Osteoblast (primary cell): ENCODE results near the gene SLC6A18. TPM values are rescaled to one million over a fixed set of nuclear protein-coding genes. Genes with fewer than 3 reads are reported as not detected.
"Not testable (repeated sequence)": the region's sequence is repeated elsewhere in the genome, so short reads cannot be mapped to it uniquely, and the experiment has no call there.

Experiments
- DNase-seq: peaks from one replicate; pipeline ENCODE4 v3.0.0; 2011; ENCODE audit warnings: low spot score, mixed read lengths; ENCODE audit not compliant: insufficient read length; ENCODE audit errors: missing footprints
- H2AFZ ChIP-seq: 2 replicates; pipeline ENCODE4 v1.6.0; 2011; ENCODE audit warnings: mild to moderate bottlenecking, low read length
- H3K27ac ChIP-seq: 2 replicates; pipeline ENCODE4 v1.5.1; 2011; ENCODE audit warnings: mild to moderate bottlenecking, low read depth, low read length, moderate library complexity
- H3K27me3 ChIP-seq: 2 replicates; pipeline ENCODE4 v1.6.0; 2012; ENCODE audit warnings: mild to moderate bottlenecking, control low read depth, inconsistent platforms, low read length, moderate library complexity; ENCODE audit not compliant: insufficient read depth
- H3K36me3 ChIP-seq: 2 replicates; pipeline ENCODE4 v1.5.1; 2011; ENCODE audit warnings: mild to moderate bottlenecking, low read length, control low read depth, moderate library complexity; ENCODE audit not compliant: insufficient read depth
- H3K4me1 ChIP-seq: 2 replicates; pipeline ENCODE4 v1.5.1; 2011; ENCODE audit warnings: mild to moderate bottlenecking, low read length, control low read depth, moderate library complexity; ENCODE audit not compliant: insufficient read depth
- H3K4me2 ChIP-seq: 2 replicates; pipeline ENCODE4 v1.6.0; 2011; ENCODE audit warnings: mild to moderate bottlenecking, low read length; ENCODE audit not compliant: insufficient read depth
- H3K4me3 ChIP-seq: fragments of 200-600 bp; sonication (generic); 3 replicates; pipeline ENCODE4 v1.5.1; 2012; ENCODE audit warnings: mild to moderate bottlenecking, low read length, inconsistent platforms; ENCODE audit not compliant: insufficient read depth
- H3K79me2 ChIP-seq: 2 replicates; pipeline ENCODE4 v1.6.0; 2012; ENCODE audit warnings: mild to moderate bottlenecking, low read length, control low read depth, inconsistent platforms; ENCODE audit not compliant: insufficient read depth
- H3K9me3 ChIP-seq: 2 replicates; pipeline ENCODE4 v1.5.1; 2011; ENCODE audit warnings: low read depth, low read length, control low read depth
- H4K20me1 ChIP-seq: 2 replicates; pipeline ENCODE4 v1.6.0; 2012; ENCODE audit warnings: mild to moderate bottlenecking, low read length, control low read depth; ENCODE audit not compliant: insufficient read depth
- total RNA-seq: library from RNA; depleted of rRNA; stranded (reverse); fragments of >200 nt; gene quantifications from 2 replicates; pipeline ENCODE4 v1.2.3, GENCODE V29; 2012
- TF ChIP-seq, protein P1 (sequence below): IDR thresholded peaks from 2 replicates; pipeline ENCODE4 v1.5.1; 2011; ENCODE audit warnings: mild to moderate bottlenecking, low read depth, low read length, moderate library complexity; ENCODE audit errors: extremely low read depth

SLC6A18 gene
- total RNA-seq, 1 donor: not detected

DNA sequence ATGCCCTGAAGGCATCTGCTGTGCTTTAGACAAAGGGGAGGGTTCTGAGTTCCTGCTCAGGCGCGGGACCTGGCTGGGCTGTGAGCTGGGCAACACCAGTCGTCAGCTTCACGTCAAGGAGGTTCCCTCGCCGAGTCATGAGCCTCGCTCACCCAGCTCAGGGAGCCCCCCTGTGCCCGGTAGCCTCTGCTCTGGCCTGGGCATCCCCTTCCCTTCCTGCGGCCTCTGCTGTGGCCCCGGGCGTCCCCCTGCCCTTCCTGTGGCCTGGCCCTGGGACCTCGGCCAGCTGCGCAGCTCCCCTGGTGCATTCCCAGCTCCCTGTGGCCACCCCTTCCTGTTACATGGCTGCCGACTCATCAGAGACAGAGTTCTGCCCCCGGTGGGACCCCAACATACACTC is 39.8 kb downstream of the SLC6A18 start:
- no peak overlapping the region for H3K27ac ChIP-seq
- no peak overlapping the region for H3K4me3 ChIP-seq
- no peaks in the 10 kb centered on the region for H3K4me1 ChIP-seq
- H3K4me2 ChIP-seq: no peak overlapping the region
- H3K9me3 ChIP-seq: peaks cover 3% of the 10 kb centered on the region
- DNase-seq: no peak
- no peaks in the 10 kb centered on the region for H4K20me1 ChIP-seq
- H3K36me3 ChIP-seq: no peaks in the 10 kb centered on the region
- TF ChIP-seq, protein P1, sequence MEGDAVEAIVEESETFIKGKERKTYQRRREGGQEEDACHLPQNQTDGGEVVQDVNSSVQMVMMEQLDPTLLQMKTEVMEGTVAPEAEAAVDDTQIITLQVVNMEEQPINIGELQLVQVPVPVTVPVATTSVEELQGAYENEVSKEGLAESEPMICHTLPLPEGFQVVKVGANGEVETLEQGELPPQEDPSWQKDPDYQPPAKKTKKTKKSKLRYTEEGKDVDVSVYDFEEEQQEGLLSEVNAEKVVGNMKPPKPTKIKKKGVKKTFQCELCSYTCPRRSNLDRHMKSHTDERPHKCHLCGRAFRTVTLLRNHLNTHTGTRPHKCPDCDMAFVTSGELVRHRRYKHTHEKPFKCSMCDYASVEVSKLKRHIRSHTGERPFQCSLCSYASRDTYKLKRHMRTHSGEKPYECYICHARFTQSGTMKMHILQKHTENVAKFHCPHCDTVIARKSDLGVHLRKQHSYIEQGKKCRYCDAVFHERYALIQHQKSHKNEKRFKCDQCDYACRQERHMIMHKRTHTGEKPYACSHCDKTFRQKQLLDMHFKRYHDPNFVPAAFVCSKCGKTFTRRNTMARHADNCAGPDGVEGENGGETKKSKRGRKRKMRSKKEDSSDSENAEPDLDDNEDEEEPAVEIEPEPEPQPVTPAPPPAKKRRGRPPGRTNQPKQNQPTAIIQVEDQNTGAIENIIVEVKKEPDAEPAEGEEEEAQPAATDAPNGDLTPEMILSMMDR: no peak
- no peaks in the 10 kb centered on the region for H3K27me3 ChIP-seq
- no peak overlapping the region for H2AFZ ChIP-seq
- H3K79me2 ChIP-seq: no peaks in the 10 kb centered on the region

DNA sequence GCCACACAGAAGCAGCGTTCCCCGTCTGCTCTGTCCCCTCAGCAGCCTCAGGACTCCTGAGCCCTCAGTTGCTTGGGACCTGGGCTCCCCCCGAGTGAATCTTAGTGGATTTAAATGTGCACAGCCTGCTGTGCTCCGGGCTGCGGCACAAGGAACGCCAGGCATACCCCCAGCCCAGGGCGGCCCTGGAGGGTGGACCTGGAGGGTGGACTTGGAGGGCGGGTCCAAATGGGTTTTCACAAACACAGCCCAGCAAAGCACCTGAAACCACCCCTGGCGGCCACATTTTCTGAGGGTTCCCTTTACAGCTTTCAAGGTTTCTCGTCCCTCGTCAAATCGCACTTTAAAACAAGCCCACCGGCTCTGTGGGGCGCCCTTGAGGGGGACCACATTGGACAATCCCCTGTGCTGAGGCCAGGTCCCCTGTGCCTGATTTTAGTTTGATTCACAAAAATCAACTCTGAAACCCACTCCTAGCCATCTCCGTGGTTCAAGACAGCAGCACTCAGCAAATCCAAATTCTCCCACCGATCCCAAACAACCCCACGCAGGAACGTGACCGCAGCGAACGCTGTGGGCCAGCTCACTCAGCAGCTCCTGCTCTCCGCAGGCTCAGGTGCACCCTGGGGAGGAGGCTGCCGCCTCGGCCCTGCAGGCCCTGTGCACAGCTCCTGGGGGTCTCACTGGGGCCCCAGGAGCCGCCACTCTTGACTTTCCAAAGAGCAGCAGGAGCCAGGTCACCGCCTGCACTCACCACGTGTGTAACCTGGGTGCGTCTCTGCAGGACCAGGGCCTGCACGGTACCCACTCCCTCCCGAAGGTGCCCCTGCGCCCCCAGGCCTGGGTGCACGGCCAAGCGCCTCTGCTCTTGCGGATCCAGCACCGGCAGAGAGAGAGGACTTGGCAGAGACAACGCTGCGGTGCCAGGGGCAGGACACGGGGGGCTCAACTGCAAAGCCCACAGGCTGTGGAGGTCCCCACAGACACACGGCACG is 40.6 kb downstream of the SLC6A18 start:
- Histone ChIP-seq H3K27ac (no peak overlapping the region), H3K27me3 (no peaks in the 10 kb centered on the region), H2AFZ (no peak overlapping the region), H3K4me2 (no peak overlapping the region), H3K4me1 (no peaks in the 10 kb centered on the region), H3K4me3 (no peak overlapping the region), H3K9me3 (peaks cover 3% of the 10 kb centered on the region), H3K79me2 (no peaks in the 10 kb centered on the region), H3K36me3 (no peaks in the 10 kb centered on the region), H4K20me1 (no peaks in the 10 kb centered on the region)
- TF ChIP-seq, protein P1: no peak
- DNase-seq: no peak

DNA sequence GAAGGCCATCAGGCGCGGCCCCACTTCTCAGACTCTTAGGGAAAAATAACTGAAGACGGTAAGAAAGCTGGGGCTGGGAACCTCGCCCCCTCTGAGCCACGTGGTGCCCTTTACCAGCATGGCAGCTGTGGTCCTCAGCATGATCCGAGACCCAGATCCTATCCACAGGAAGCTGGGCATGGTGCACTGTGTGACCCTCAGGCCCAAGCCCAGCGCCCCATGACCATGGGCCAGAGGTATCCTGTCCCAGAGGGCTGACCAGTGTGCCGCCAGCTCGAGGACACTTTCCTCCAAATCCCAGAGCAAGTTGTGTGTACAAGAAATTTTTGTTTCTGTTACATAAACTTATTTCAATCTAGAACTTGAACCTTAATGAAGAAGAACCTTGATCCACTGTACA is 41.6 kb downstream of the SLC6A18 start:
- Histone ChIP-seq H3K4me1 (no peaks in the 10 kb centered on the region), H4K20me1 (no peaks in the 10 kb centered on the region), H3K36me3 (no peaks in the 10 kb centered on the region), H3K4me2 (no peak overlapping the region), H3K27me3 (no peaks in the 10 kb centered on the region), H3K4me3 (no peak overlapping the region), H3K27ac (no peak overlapping the region), H2AFZ (no peak overlapping the region), H3K79me2 (no peaks in the 10 kb centered on the region), H3K9me3 (peaks cover 3% of the 10 kb centered on the region)
- DNase-seq: no peak
- TF ChIP-seq, protein P1: no peak

DNA sequence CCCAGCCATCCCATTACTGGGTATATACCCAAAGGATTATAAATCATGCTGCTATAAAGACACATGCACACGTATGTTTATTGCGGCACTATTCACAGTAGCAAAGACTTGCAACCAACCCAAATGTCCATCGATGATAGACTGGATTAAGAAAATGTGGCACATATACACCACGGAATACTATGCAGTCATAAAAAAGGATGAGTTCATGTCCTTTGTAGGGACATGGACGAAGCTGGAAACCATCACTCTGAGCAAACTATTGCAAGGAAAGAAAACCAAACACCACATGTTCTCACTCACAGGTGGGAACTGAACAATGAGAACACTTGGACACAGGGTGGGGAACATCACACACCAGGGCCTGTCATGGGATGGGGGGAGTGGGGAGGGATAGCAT is 42.3 kb downstream of the SLC6A18 start:
- not testable (repeated sequence) for H3K36me3 ChIP-seq, H4K20me1 ChIP-seq, DNase-seq, H3K4me3 ChIP-seq, H3K4me1 ChIP-seq, H2AFZ ChIP-seq, H3K27ac ChIP-seq, H3K9me3 ChIP-seq, H3K27me3 ChIP-seq, H3K79me2 ChIP-seq, H3K4me2 ChIP-seq
